NCI-H146 (cell line): ENCODE data around the gene NCKAP5.

Experiments
- DNase-seq: peaks from one replicate; lab custom pipeline; 2025; lab: John Stamatoyannopoulos, UW

NCKAP5 gene

GRCh38 chr2:132937629-132938028 is 630.6 kb downstream of the NCKAP5 start:
- no peak for DNase-seq

- DNase-seq = no peak
Observed at GRCh38 chr2:132936791-132937190, 631.5 kb downstream of the NCKAP5 start.

GRCh38 chr2:132936261-132936660 is 632.0 kb downstream of the NCKAP5 start:
- DNase-seq = no peak

GRCh38 chr2:132929786-132930185 is 638.5 kb downstream of the NCKAP5 start:
- no peak for DNase-seq

GRCh38 chr2:132923787-132924186 is 644.5 kb downstream of the NCKAP5 start:
- DNase-seq = no peak

GRCh38 chr2:132915812-132916549 is 652.3 kb downstream of the NCKAP5 start:
- DNase-seq = no peak

- DNase-seq = no peak
Observed at GRCh38 chr2:132911726-132912724, 656.2 kb downstream of the NCKAP5 start.

GRCh38 chr2:132910432-132910831 is 657.8 kb downstream of the NCKAP5 start:
- DNase-seq = no peak

GRCh38 chr2:132909427-132909826 is 658.8 kb downstream of the NCKAP5 start:
- DNase-seq = no peak

- DNase-seq = no peak
Observed at GRCh38 chr2:132904142-132904842, 664.0 kb downstream of the NCKAP5 start.

GRCh38 chr2:132902626-132903025 is 665.6 kb downstream of the NCKAP5 start:
- no peak for DNase-seq

GRCh38 chr2:132901661-132902060 is 666.6 kb downstream of the NCKAP5 start:
- DNase-seq = no peak

GRCh38 chr2:132897111-132897510 is 671.2 kb downstream of the NCKAP5 start:
- DNase-seq = no peak

- no peak for DNase-seq
Observed at GRCh38 chr2:132896073-132896472, 672.2 kb downstream of the NCKAP5 start.

GRCh38 chr2:132891498-132891897 is 676.8 kb downstream of the NCKAP5 start:
- no peak for DNase-seq

GRCh38 chr2:132886574-132886973 is 681.7 kb downstream of the NCKAP5 start:
- DNase-seq = no peak

- DNase-seq = peak; percentile 48
Observed at GRCh38 chr2:132884705-132885104, 683.6 kb downstream of the NCKAP5 start.

- DNase-seq = no peak
Observed at GRCh38 chr2:132884292-132884691, 684.0 kb downstream of the NCKAP5 start.

- no peak for DNase-seq
Observed at GRCh38 chr2:132883430-132883829, 684.8 kb downstream of the NCKAP5 start.

- DNase-seq = no peak
Observed at GRCh38 chr2:132881546-132881945, 686.7 kb downstream of the NCKAP5 start.

- DNase-seq = no peak
Observed at GRCh38 chr2:132877923-132878322, 690.3 kb downstream of the NCKAP5 start.

GRCh38 chr2:132876745-132877391 is 691.4 kb downstream of the NCKAP5 start:
- no peak for DNase-seq
